HepG2 (cell line): Measurements from ENCODE around the gene ADGRD1. TPM values are rescaled to one million over a fixed set of nuclear protein-coding genes. Genes with fewer than 3 reads are reported as not detected.

ENCODE experiments used
- ATAC-seq: fragments of 200-7000 bp; cut with Tn5 transposase; 3 replicates; pipeline ENCODE4 v1.9.1; 2020; ENCODE audit warnings: mild to moderate bottlenecking, moderate library complexity
- BruUV-seq: library from RNA; stranded (reverse); fragments of 400-500 nt; replicated peaks from 2 replicates; lab custom pipeline; 2021; lab: Mats Ljungman, UMichigan
- CTCF ChIA-PET: fragments of 300-600 bp; formaldehyde crosslinking; extraction: SDS; loops from one replicate; lab custom pipeline; 2021; ENCODE audit warnings: low total read pairs, inconsistent platforms, low intra/inter-chr PET ratio; lab: Yijun Ruan, JAX
- POLR2A ChIA-PET: fragments of 350-600 bp; sonication (Branson Sonifier 250); formaldehyde crosslinking; loops from one replicate; lab custom pipeline; 2020; ENCODE audit warnings: antibody characterized with exemption, inconsistent platforms; lab: Yijun Ruan, JAX
- DNase-seq: peaks from one replicate; pipeline ENCODE4 v3.0.0-alpha.2; 2015; ENCODE audit warnings: low spot score
- FAIRE-seq: peaks from 3 replicates; lab custom pipeline; 2011; peaks lifted over from hg19 to GRCh38; lab: Jason Lieb, UNC
- H2AFZ ChIP-seq: one replicate; pipeline ENCODE4 v1.6.1; 2011; ENCODE audit warnings: low read length, inconsistent platforms
- H3K27ac ChIP-seq: fragments of 300-600 bp; 3 replicates; pipeline ENCODE4 v1.8.0; 2011; ENCODE audit warnings: mixed run types, mild to moderate bottlenecking, mixed read lengths, low read length, inconsistent platforms; ENCODE audit not compliant: insufficient read depth; ENCODE audit errors: extremely low read length
- H3K27me3 ChIP-seq, 2 experiments: fragments of 200-600 bp in 1 of 2; 2 replicates in 1 of 2; 3 replicates in 1 of 2; pipeline versions ENCODE4 v1.6.0 to v1.8.0; 2011; ENCODE audit warnings: low read length in 2 of 2, mild to moderate bottlenecking in 2 of 2, moderate library complexity in 2 of 2, inconsistent platforms in 1 of 2; ENCODE audit not compliant: insufficient read depth in 2 of 2, control insufficient read depth in 1 of 2
- H3K36me3 ChIP-seq, 2 experiments: fragments of 200-600 bp in 1 of 2; replicated peaks in 1 of 2; 2 replicates in 1 of 2; 3 replicates in 1 of 2; pipeline versions ENCODE4 v1.5.1 to v1.8.0; 2011; ENCODE audit warnings: low read length in 2 of 2, inconsistent platforms in 1 of 2; ENCODE audit not compliant: insufficient read depth in 2 of 2, control insufficient read depth in 1 of 2
- H3K4me1 ChIP-seq: 2 replicates; pipeline ENCODE4 v1.5.1; 2012; ENCODE audit warnings: low read length, inconsistent platforms; ENCODE audit not compliant: insufficient read depth
- H3K4me2 ChIP-seq: 2 replicates; pipeline ENCODE4 v1.6.0; 2011; ENCODE audit warnings: low read depth, low read length, inconsistent platforms
- H3K4me3 ChIP-seq, 3 experiments: fragments of 200-600 bp in 1 of 3; sonication (generic), shearing (Covaris generic) in 1 of 3; replicated peaks in 1 of 3; 2 replicates each; pipeline ENCODE4 v1.5.1; 2011 to 2016; ENCODE audit warnings: low read length in 3 of 3, inconsistent platforms in 2 of 3, low read depth in 2 of 3, mild to moderate bottlenecking in 2 of 3, control low read depth in 1 of 3, mixed read lengths in 1 of 3; ENCODE audit not compliant: insufficient read depth in 1 of 3
- H3K79me2 ChIP-seq: one replicate; pipeline ENCODE4 v1.6.1; 2011; ENCODE audit warnings: low read length, inconsistent platforms; ENCODE audit not compliant: insufficient read depth
- H3K9ac ChIP-seq: 2 replicates; pipeline ENCODE4 v1.6.0; 2011; ENCODE audit warnings: mild to moderate bottlenecking, low read depth, low read length, inconsistent platforms; ENCODE audit not compliant: insufficient read depth
- H3K9me3 ChIP-seq: 2 replicates; pipeline ENCODE4 v1.5.1; 2012; ENCODE audit warnings: mild to moderate bottlenecking, low read length
- H4K20me1 ChIP-seq: 2 replicates; pipeline ENCODE4 v1.6.0; 2011; ENCODE audit warnings: inconsistent platforms, mild to moderate bottlenecking, low read length, moderate library complexity; ENCODE audit not compliant: insufficient read depth
- IKZF1 ChIP-seq: fragments of 450-650 bp; IDR thresholded peaks from 2 replicates; pipeline ENCODE4 v1.7.1; 2016
- RBFOX2 ChIP-seq: fragments of 200-400 bp; formaldehyde crosslinking; IDR thresholded peaks from 2 replicates; pipeline ENCODE4 v1.6.1; 2017; ENCODE audit warnings: low read depth, mild to moderate bottlenecking, low read length
- STAG1 ChIP-seq: sonication (generic); formaldehyde crosslinking; IDR thresholded peaks from 2 replicates; pipeline ENCODE4 v1.4.0; 2020; ENCODE audit warnings: missing genetic modification reagents
- ZNF34 ChIP-seq: sonication (generic); formaldehyde crosslinking; IDR thresholded peaks from 2 replicates; pipeline ENCODE4 v1.4.0; 2020; ENCODE audit warnings: mild to moderate bottlenecking, missing genetic modification reagents, borderline replicate concordance
- ZNF503 ChIP-seq: sonication (generic); formaldehyde crosslinking; IDR thresholded peaks from 2 replicates; pipeline ENCODE4 v1.4.0; 2020; ENCODE audit warnings: missing genetic modification reagents
- ZNF549 ChIP-seq: sonication (generic); formaldehyde crosslinking; IDR thresholded peaks from 2 replicates; pipeline ENCODE4 v1.5.0; 2020; ENCODE audit warnings: missing genetic modification reagents
- ZSCAN5A ChIP-seq: sonication (generic); formaldehyde crosslinking; IDR thresholded peaks from 2 replicates; pipeline ENCODE4 v1.8.0; 2022; ENCODE audit warnings: mild to moderate bottlenecking, missing genetic modification reagents, borderline replicate concordance
- WGBS: methylation state at CpG from one replicate; pipeline ENCODE4 v1.1.6; 2017; ENCODE audit warnings: low lambda C conversion rate; 5-methylcytosine and 5-hydroxymethylcytosine counted together
- in situ Hi-C: cut with HindIII; loops from 2 replicates; pipeline ENCODE4 v1.10.0; 2017; ENCODE audit warnings: low pct_unique_long_range_greater_than_20kb; ENCODE audit not compliant: extremely low pct_ligation_motif_present
- intact Hi-C: fragments of 100-400 bp; cut with micrococcal nuclease; formaldehyde crosslinking; loops from one replicate; pipeline ENCODE4 v1.10.0; 2022; ENCODE audit not compliant: unreplicated experiment
- polyA plus RNA-seq, 8 experiments: library from polyadenylated mRNA; depleted of rRNA in 3 of 8; stranded (reverse) in 7 of 8; unstranded in 1 of 8; fragments of >200 nt; fragmentation: Illumina TruSeq in 4 of 8; extraction: Trizol in 4 of 8; gene quantifications; 2 replicates each; pipeline versions ENCODE4 v1.2.1 to v1.2.3, GENCODE V29; 2011 to 2016; ENCODE audit warnings: low read depth in 4 of 8, missing spikeins in 1 of 8, mixed read lengths in 1 of 8; ENCODE audit not compliant: insufficient read depth in 1 of 8
- total RNA-seq, 5 experiments: library from RNA; depleted of rRNA; stranded (reverse); fragments of >200 nt; fragmentation: Illumina TruSeq; extraction: Trizol; gene quantifications; 2 replicates each; pipeline ENCODE4 v1.2.3, GENCODE V29; 2016; ENCODE audit warnings: low read depth in 1 of 5
- TF ChIP-seq, protein P1 (sequence below): sonication (generic); formaldehyde crosslinking; IDR thresholded peaks from 2 replicates; pipeline ENCODE4 v1.8.0; 2022; ENCODE audit warnings: missing genetic modification reagents, mild to moderate bottlenecking, moderate library complexity, borderline replicate concordance

Gene ADGRD1
- total and polyA plus RNA-seq, 2 of the 13 experiments (the other 11 are each of a cell fraction or from before 2014, with no cell fraction given): 0.46 to 12.4 TPM

- TF ChIP-seq ZNF503 (CRISPR knock-in tag): no peak
- TF ChIP-seq, protein P1, sequence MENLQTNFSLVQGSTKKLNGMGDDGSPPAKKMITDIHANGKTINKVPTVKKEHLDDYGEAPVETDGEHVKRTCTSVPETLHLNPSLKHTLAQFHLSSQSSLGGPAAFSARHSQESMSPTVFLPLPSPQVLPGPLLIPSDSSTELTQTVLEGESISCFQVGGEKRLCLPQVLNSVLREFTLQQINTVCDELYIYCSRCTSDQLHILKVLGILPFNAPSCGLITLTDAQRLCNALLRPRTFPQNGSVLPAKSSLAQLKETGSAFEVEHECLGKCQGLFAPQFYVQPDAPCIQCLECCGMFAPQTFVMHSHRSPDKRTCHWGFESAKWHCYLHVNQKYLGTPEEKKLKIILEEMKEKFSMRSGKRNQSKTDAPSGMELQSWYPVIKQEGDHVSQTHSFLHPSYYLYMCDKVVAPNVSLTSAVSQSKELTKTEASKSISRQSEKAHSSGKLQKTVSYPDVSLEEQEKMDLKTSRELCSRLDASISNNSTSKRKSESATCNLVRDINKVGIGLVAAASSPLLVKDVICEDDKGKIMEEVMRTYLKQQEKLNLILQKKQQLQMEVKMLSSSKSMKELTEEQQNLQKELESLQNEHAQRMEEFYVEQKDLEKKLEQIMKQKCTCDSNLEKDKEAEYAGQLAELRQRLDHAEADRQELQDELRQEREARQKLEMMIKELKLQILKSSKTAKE (CRISPR knock-in tag): no peak
- TF ChIP-seq IKZF1: no peak
- TF ChIP-seq ZNF549 (CRISPR knock-in tag): no peak
- TF ChIP-seq RBFOX2: no peak
- no peak for TF ChIP-seq ZNF34 (CRISPR knock-in tag)
These were observed 204.0 kb downstream of the ADGRD1 start (continued) for GRCh38 chr12:131157743-131158142.

DNA sequence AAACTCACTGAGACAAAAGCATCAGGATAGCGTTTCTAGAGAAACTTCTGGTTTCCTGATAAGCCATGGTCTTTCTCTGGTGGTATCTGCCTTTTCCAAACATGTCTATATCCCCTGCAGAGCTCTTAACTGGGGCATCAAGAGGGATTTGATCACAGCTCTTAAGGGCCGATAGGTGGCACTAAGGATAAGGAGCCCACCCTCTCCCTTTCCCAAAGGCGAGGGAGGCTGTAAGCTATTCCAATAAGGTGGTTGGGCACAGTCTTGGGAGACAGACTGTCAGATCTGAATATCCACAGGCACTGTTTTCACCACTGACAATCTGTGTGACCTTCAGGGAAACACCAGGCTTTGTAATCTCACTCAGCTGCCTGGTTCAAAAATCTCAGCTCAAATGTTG, 206.0 kb downstream of the ADGRD1 start:
- Histone ChIP-seq H3K27ac (no peak overlapping the region), H3K4me2 (no peak overlapping the region), H3K9me3 (no peaks in the 10 kb centered on the region)
- in situ Hi-C loops: no loop called here
- TF ChIP-seq ZSCAN5A (CRISPR knock-in tag): no peak
- peak; percentile 30; the same call in 1 of the 2 replicates for TF ChIP-seq STAG1 (CRISPR knock-in tag)
- TF ChIP-seq, all 625 proteins: peak for 1
- WGBS: 0% methylated on average over 1 of the region's 3 CpGs
- H3K9ac ChIP-seq: no peak overlapping the region
- H3K4me1 ChIP-seq: no peaks in the 10 kb centered on the region
- no peaks in the 10 kb centered on the region for H4K20me1 ChIP-seq
- H2AFZ ChIP-seq: no peak overlapping the region
- no peak; the same call in 2 of the 3 replicates for ATAC-seq
- DNase-seq: peak; percentile 13
- no peak overlapping the region for H3K4me3 ChIP-seq
- BruUV-seq: no TSS peak
- POLR2A ChIA-PET: no interaction called here
- H3K36me3 ChIP-seq: no peaks in the 10 kb centered on the region
- H3K27me3 ChIP-seq: no peaks in the 10 kb centered on the region
- FAIRE-seq: no peak
- intact Hi-C loops: no loop called here
- H3K79me2 ChIP-seq: no peaks in the 10 kb centered on the region
- CTCF ChIA-PET: no interaction called here
